Panc1 (cell line): Measurements from ENCODE around the gene EPHA7. TPM values are rescaled to one million over a fixed set of nuclear protein-coding genes. Genes with fewer than 3 reads are reported as not detected.

ENCODE experiments used
- ATAC-seq: fragments of 200-7000 bp; cut with Tn5 transposase; 2 replicates; pipeline ENCODE4 v1.9.1; 2020; ENCODE audit warnings: mild to moderate bottlenecking, moderate library complexity
- BruUV-seq: library from RNA; stranded (reverse); fragments of 400-500 nt; replicated peaks from 2 replicates; lab custom pipeline; 2021; lab: Mats Ljungman, UMichigan
- CTCF ChIA-PET: fragments of 300-600 bp; sonication (Branson Sonifier 250); formaldehyde crosslinking; loops from one replicate; lab custom pipeline; 2022; ENCODE audit warnings: antibody characterized with exemption; lab: Charles Lee
- POLR2A ChIA-PET: fragments of 300-600 bp; sonication (Branson Sonifier 250); formaldehyde crosslinking; loops from one replicate; lab custom pipeline; 2022; ENCODE audit warnings: antibody characterized with exemption; lab: Charles Lee
- DNase-seq: peaks from one replicate; pipeline ENCODE4 v3.0.0-alpha.2; 2010; ENCODE audit warnings: low read depth, low spot score
- H3K27ac ChIP-seq: 2 replicates; pipeline ENCODE4 v1.5.1; 2011; ENCODE audit warnings: mild to moderate bottlenecking, low read length, inconsistent platforms
- H3K27me3 ChIP-seq: fragments of 200-500 bp; sonication (Bioruptor generic); 2 replicates; pipeline ENCODE4 v1.6.0; 2014; ENCODE audit warnings: low read length, inconsistent platforms; ENCODE audit not compliant: control insufficient read depth, insufficient read depth
- H3K36me3 ChIP-seq: fragments of 200-500 bp; sonication (Bioruptor generic); 2 replicates; pipeline ENCODE4 v1.5.1; 2014; ENCODE audit warnings: inconsistent platforms, mild to moderate bottlenecking, low read length, moderate library complexity; ENCODE audit not compliant: control insufficient read depth, insufficient read depth
- H3K4me1 ChIP-seq: 2 replicates; pipeline ENCODE4 v1.5.1; 2011; ENCODE audit warnings: inconsistent platforms, mild to moderate bottlenecking, low read length, moderate library complexity; ENCODE audit not compliant: control insufficient read depth, insufficient read depth
- H3K4me3 ChIP-seq, 2 experiments: 2 replicates each; pipeline ENCODE4 v1.5.1; 2011 to 2012; ENCODE audit warnings: low read depth in 2 of 2, low read length in 2 of 2, mild to moderate bottlenecking in 2 of 2, inconsistent platforms in 1 of 2, moderate library complexity in 1 of 2
- H3K9me3 ChIP-seq: fragments of 200-500 bp; sonication (Bioruptor generic); 2 replicates; pipeline ENCODE4 v1.5.1; 2014; ENCODE audit warnings: low read depth, mild to moderate bottlenecking, inconsistent platforms, low read length, moderate library complexity; ENCODE audit not compliant: control insufficient read depth, insufficient read depth
- CTCF ChIP-seq: fragments of 450-650 bp; IDR thresholded peaks from 2 replicates; pipeline ENCODE4 v1.5.1; 2017; ENCODE audit warnings: mild to moderate bottlenecking
- POLR2AphosphoS5 ChIP-seq: IDR thresholded peaks from 2 replicates; pipeline ENCODE4 v1.6.1; 2012; ENCODE audit warnings: mild to moderate bottlenecking, low read depth, low read length, moderate library complexity
- REST ChIP-seq, 2 experiments: IDR thresholded peaks; 2 replicates each; pipeline ENCODE4 v1.6.1; 2011 to 2012; ENCODE audit warnings: low read depth in 2 of 2, control low read depth in 1 of 2, low read length in 1 of 2, mild to moderate bottlenecking in 1 of 2, moderate library complexity in 1 of 2; ENCODE audit not compliant: insufficient read depth in 1 of 2
- SIN3A ChIP-seq: IDR thresholded peaks from 2 replicates; pipeline ENCODE4 v1.6.1; 2012; ENCODE audit warnings: low read depth, mild to moderate bottlenecking, low read length, moderate library complexity, borderline replicate concordance; ENCODE audit not compliant: insufficient read depth
- TCF7L2 ChIP-seq: IDR thresholded peaks from 2 replicates; pipeline ENCODE4 v1.6.1; 2011; ENCODE audit warnings: mild to moderate bottlenecking, low read depth, low read length, inconsistent platforms
- in situ Hi-C: cut with HindIII; loops from 2 replicates; pipeline ENCODE4 v1.10.0; 2016; ENCODE audit warnings: low sequenced_read_pairs, low pct_unique_long_range_greater_than_20kb
- intact Hi-C: fragments of 100-400 bp; cut with micrococcal nuclease; formaldehyde crosslinking; loops from one replicate; pipeline ENCODE4 v1.10.0; 2022; ENCODE audit not compliant: unreplicated experiment
- total RNA-seq: library from RNA; stranded (reverse); gene quantifications from one replicate; pipeline ENCODE4 v1.2.1, GENCODE V29; 2021; ENCODE audit not compliant: unreplicated experiment

Gene EPHA7
- total RNA-seq, 1 experiment from 2014 or later = 8.6 TPM

- BruUV-seq = no TSS peak
- Histone ChIP-seq H3K27me3 (no peaks in the 10 kb centered on the region), H3K27ac (no peak overlapping the region), H3K36me3 (no peaks in the 10 kb centered on the region), H3K4me3 (no peak overlapping the region), H3K9me3 (no peaks in the 10 kb centered on the region), H3K4me1 (no peaks in the 10 kb centered on the region)
- TF ChIP-seq CTCF (no peak), SIN3A (no peak), POLR2AphosphoS5 (no peak), TCF7L2 (no peak)
- CTCF ChIA-PET = no interaction called here
- intact Hi-C loops = no loop called here
- in situ Hi-C loops = no loop called here
- ATAC-seq = no peak
- POLR2A ChIA-PET = no interaction called here
- DNase-seq = no peak
Observed at GRCh38 chr6:93454533-93454932, 35.2 kb upstream of the EPHA7 start.

- intact Hi-C loops = no loop called here
- BruUV-seq = no TSS peak
- Histone ChIP-seq H3K9me3 (no peaks in the 10 kb centered on the region), H3K36me3 (no peaks in the 10 kb centered on the region), H3K4me3 (no peak overlapping the region), H3K27ac (no peak overlapping the region), H3K27me3 (no peaks in the 10 kb centered on the region), H3K4me1 (no peaks in the 10 kb centered on the region)
- POLR2A ChIA-PET = no interaction called here
- TF ChIP-seq SIN3A (no peak), REST (IDR thresholded peaks at IDR 0.05; ENCODE audit: insufficient read depth in 1 of 2, low read depth in 2 of 2, low read length in 1 of 2) (no peak)
- ATAC-seq = no peak
- CTCF ChIA-PET = no interaction called here
- DNase-seq = no peak
- in situ Hi-C loops = no loop called here
Observed at GRCh38 chr6:93453956-93454355, 34.6 kb upstream of the EPHA7 start.

GRCh38 chr6:93447874-93448273, 28.5 kb upstream of the EPHA7 start:
- CTCF ChIA-PET = no interaction called here
- Histone ChIP-seq H3K27me3 (no peaks in the 10 kb centered on the region), H3K4me1 (no peaks in the 10 kb centered on the region), H3K4me3 (no peak overlapping the region), H3K27ac (no peak overlapping the region), H3K9me3 (no peaks in the 10 kb centered on the region), H3K36me3 (no peaks in the 10 kb centered on the region)
- in situ Hi-C loops = no loop called here
- no peak for ATAC-seq
- TF ChIP-seq SIN3A (no peak), CTCF (peak; percentile 26; the same call in 1 of the 2 replicates)
- BruUV-seq = no TSS peak
- DNase-seq = no peak
- intact Hi-C loops = no loop called here
- POLR2A ChIA-PET = no interaction called here
